Loucy (cell line): ENCODE measurements around the gene AQP5.
A peak's percentile ranks its signal among the peaks of the same experiment; 100 is the strongest.

ENCODE experiments used
- H2AFZ ChIP-seq: fragments of 200-600 bp; sonication (generic); 2 replicates; pipeline ENCODE4 v1.6.0; 2016; ENCODE audit warnings: antibody characterized with exemption, mild to moderate bottlenecking, low read length, moderate library complexity
- H3F3A ChIP-seq: fragments of 200-600 bp; 2 replicates; pipeline ENCODE4 v1.6.0; 2016; ENCODE audit warnings: antibody characterized with exemption, low read depth, mild to moderate bottlenecking
- H3K27me3 ChIP-seq: fragments of 200-600 bp; sonication (generic); 2 replicates; pipeline ENCODE4 v1.6.1; 2014; ENCODE audit warnings: low read length, mild to moderate bottlenecking; ENCODE audit not compliant: insufficient read depth, poor library complexity, severe bottlenecking
- H3K36me3 ChIP-seq: fragments of 200-600 bp; sonication (generic); 2 replicates; pipeline ENCODE4 v1.6.1; 2016; ENCODE audit warnings: low read length; ENCODE audit not compliant: insufficient read depth
- H3K4me1 ChIP-seq: fragments of 200-600 bp; sonication (generic); 2 replicates; pipeline ENCODE4 v1.5.1; 2014; ENCODE audit warnings: low read length, mild to moderate bottlenecking; ENCODE audit not compliant: insufficient read depth, poor library complexity, severe bottlenecking
- H3K4me2 ChIP-seq: fragments of 200-600 bp; sonication (generic); 2 replicates; pipeline ENCODE4 v1.6.0; 2014; ENCODE audit warnings: antibody characterized with exemption, low read length, low read depth, mild to moderate bottlenecking; ENCODE audit not compliant: poor library complexity, severe bottlenecking
- H3K4me3 ChIP-seq: fragments of 200-600 bp; sonication (generic); 2 replicates; pipeline ENCODE4 v1.5.1; 2014; ENCODE audit warnings: low read length, mild to moderate bottlenecking, mixed read lengths; ENCODE audit not compliant: poor library complexity, severe bottlenecking
- H3K79me2 ChIP-seq: fragments of 200-600 bp; sonication (generic); 2 replicates; pipeline ENCODE4 v1.6.1; 2014; ENCODE audit warnings: low read length; ENCODE audit not compliant: insufficient read depth
- H3K9ac ChIP-seq: fragments of 200-600 bp; sonication (generic); 2 replicates; pipeline ENCODE4 v1.6.0; 2014; ENCODE audit warnings: mild to moderate bottlenecking, low read depth, low read length, moderate library complexity; ENCODE audit not compliant: poor library complexity, severe bottlenecking
- H3K9me2 ChIP-seq: fragments of 200-600 bp; sonication (generic); replicated peaks from 2 replicates; pipeline ENCODE4 v1.6.1; 2016; ENCODE audit warnings: low read depth, low read length, mixed read lengths
- H3K9me3 ChIP-seq: fragments of 200-600 bp; sonication (generic); 2 replicates; pipeline ENCODE4 v1.6.1; 2014; ENCODE audit warnings: mild to moderate bottlenecking, antibody characterized with exemption, low read length, low read depth; ENCODE audit not compliant: insufficient read depth
- H4K20me1 ChIP-seq: fragments of 200-600 bp; sonication (generic); 2 replicates; pipeline ENCODE4 v1.6.0; 2014; ENCODE audit warnings: antibody characterized with exemption, low read length, mild to moderate bottlenecking; ENCODE audit not compliant: insufficient read depth, poor library complexity, severe bottlenecking
- EZH2phosphoT487 ChIP-seq: fragments of 200-600 bp; IDR thresholded peaks from 2 replicates; pipeline ENCODE4 v1.6.1; 2018; ENCODE audit warnings: antibody characterized with exemption, mild to moderate bottlenecking, moderate library complexity, borderline replicate concordance
- TF ChIP-seq, protein P1 (sequence below): fragments of 200-600 bp; sonication (generic); conservative IDR thresholded peaks from 2 replicates; pipeline ENCODE4 v1.5.1; 2014; ENCODE audit warnings: mild to moderate bottlenecking, antibody characterized with exemption, low read length

Gene AQP5

GRCh38 chr12:49952391-49953055 lies 9.1 kb upstream of the AQP5 start:
- Histone ChIP-seq H3F3A (no peaks in the 10 kb centered on the region), H2AFZ (no peak overlapping the region), H3K4me1 (peaks cover 55% of the 10 kb centered on the region), H3K9me2 (no peaks in the 10 kb centered on the region), H3K79me2 (no peaks in the 10 kb centered on the region), H3K27me3 (no peaks in the 10 kb centered on the region), H3K9me3 (no peaks in the 10 kb centered on the region), H3K36me3 (no peaks in the 10 kb centered on the region), H3K4me2 (no peak overlapping the region), H3K9ac (no peak overlapping the region), H4K20me1 (no peaks in the 10 kb centered on the region), H3K4me3 (no peak overlapping the region)
- TF ChIP-seq, protein P1, sequence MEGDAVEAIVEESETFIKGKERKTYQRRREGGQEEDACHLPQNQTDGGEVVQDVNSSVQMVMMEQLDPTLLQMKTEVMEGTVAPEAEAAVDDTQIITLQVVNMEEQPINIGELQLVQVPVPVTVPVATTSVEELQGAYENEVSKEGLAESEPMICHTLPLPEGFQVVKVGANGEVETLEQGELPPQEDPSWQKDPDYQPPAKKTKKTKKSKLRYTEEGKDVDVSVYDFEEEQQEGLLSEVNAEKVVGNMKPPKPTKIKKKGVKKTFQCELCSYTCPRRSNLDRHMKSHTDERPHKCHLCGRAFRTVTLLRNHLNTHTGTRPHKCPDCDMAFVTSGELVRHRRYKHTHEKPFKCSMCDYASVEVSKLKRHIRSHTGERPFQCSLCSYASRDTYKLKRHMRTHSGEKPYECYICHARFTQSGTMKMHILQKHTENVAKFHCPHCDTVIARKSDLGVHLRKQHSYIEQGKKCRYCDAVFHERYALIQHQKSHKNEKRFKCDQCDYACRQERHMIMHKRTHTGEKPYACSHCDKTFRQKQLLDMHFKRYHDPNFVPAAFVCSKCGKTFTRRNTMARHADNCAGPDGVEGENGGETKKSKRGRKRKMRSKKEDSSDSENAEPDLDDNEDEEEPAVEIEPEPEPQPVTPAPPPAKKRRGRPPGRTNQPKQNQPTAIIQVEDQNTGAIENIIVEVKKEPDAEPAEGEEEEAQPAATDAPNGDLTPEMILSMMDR, result no peak
- no peak for TF ChIP-seq EZH2phosphoT487

GRCh38 chr12:49953151-49953550 lies 8.5 kb upstream of the AQP5 start:
- H3K9me2 ChIP-seq, result no peaks in the 10 kb centered on the region
- no peaks in the 10 kb centered on the region for H3K36me3 ChIP-seq
- no peak overlapping the region for H3K4me3 ChIP-seq
- no peaks in the 10 kb centered on the region for H3K79me2 ChIP-seq
- no peaks in the 10 kb centered on the region for H3F3A ChIP-seq
- H3K9me3 ChIP-seq, result no peaks in the 10 kb centered on the region
- no peaks in the 10 kb centered on the region for H3K27me3 ChIP-seq
- H3K4me2 ChIP-seq, result no peak overlapping the region
- peaks cover 61% of the 10 kb centered on the region for H3K4me1 ChIP-seq
- peak overlapping the region; percentile 27 for H3K9ac ChIP-seq
- no peak overlapping the region for H2AFZ ChIP-seq
- no peaks in the 10 kb centered on the region for H4K20me1 ChIP-seq
- TF ChIP-seq, protein P1, result no peak
- TF ChIP-seq EZH2phosphoT487, result no peak

GRCh38 chr12:49953961-49954846 lies 7.5 kb upstream of the AQP5 start:
- peaks cover 71% of the 10 kb centered on the region for H3K4me1 ChIP-seq
- H3K79me2 ChIP-seq, result no peaks in the 10 kb centered on the region
- no peak overlapping the region for H2AFZ ChIP-seq
- no peaks in the 10 kb centered on the region for H3K36me3 ChIP-seq
- H3K4me2 ChIP-seq, result no peak overlapping the region
- 0 out of 2 replicates have a peak, but pooled peaks cover under 1% of the 10 kb centered on the region for H3F3A ChIP-seq
- H3K9ac ChIP-seq, result peak overlapping the region; percentile 27
- H3K27me3 ChIP-seq, result no peaks in the 10 kb centered on the region
- no peaks in the 10 kb centered on the region for H3K9me3 ChIP-seq
- no peak for TF ChIP-seq EZH2phosphoT487
- TF ChIP-seq, protein P1, result no peak
- H3K4me3 ChIP-seq, result no peak overlapping the region
- no peaks in the 10 kb centered on the region for H3K9me2 ChIP-seq
- no peaks in the 10 kb centered on the region for H4K20me1 ChIP-seq
